K562 (cell line): ENCODE data around the gene ADAM19. TPM values are rescaled to one million over a fixed set of nuclear protein-coding genes. Genes with fewer than 3 reads are reported as not detected.

Experiments used
- ATAC-seq: fragments of 200-7000 bp; cut with Tn5 transposase; 3 replicates; pipeline ENCODE4 v1.9.1; 2020; ENCODE audit warnings: moderate library complexity
- BruUV-seq: library from RNA; stranded (reverse); fragments of 400-500 nt; replicated peaks from 2 replicates; lab custom pipeline; 2021; lab: Mats Ljungman, UMichigan
- CTCF ChIA-PET: fragments of 300-600 bp; formaldehyde crosslinking; extraction: SDS; loops from one replicate; lab custom pipeline; 2021; ENCODE audit warnings: low intra/inter-chr PET ratio; lab: Yijun Ruan, JAX
- POLR2A ChIA-PET: fragments of 300-600, 350-650 bp; sonication (Branson Sonifier 250); formaldehyde crosslinking; extraction: SDS; loops from one replicate; lab custom pipeline; 2021; ENCODE audit warnings: antibody characterized with exemption, inconsistent platforms; lab: Yijun Ruan, JAX
- DNase-seq, 4 experiments: peaks; one replicate each; pipeline versions ENCODE4 v3.0.0 to v3.0.0-alpha.2; 2011 to 2018; ENCODE audit warnings: low spot score in 3 of 4, mixed read lengths in 3 of 4; ENCODE audit errors: extremely low read depth in 1 of 4
- FAIRE-seq: peaks from 2 replicates; lab custom pipeline; 2011; peaks lifted over from hg19 to GRCh38; lab: Jason Lieb, UNC
- H2AFZ ChIP-seq: 2 replicates; pipeline ENCODE4 v1.6.0; 2011; ENCODE audit warnings: low read depth, low read length, control low read depth, inconsistent platforms
- H3K27ac ChIP-seq: fragments of 200-600 bp; 3 replicates; pipeline ENCODE4 v1.8.0; 2011; ENCODE audit warnings: low read depth, mild to moderate bottlenecking, control low read depth, inconsistent platforms, low read length, moderate library complexity, mixed read lengths; ENCODE audit errors: extremely low read depth
- H3K27me3 ChIP-seq, 2 experiments: fragments of 300-600 bp in 1 of 2; 2 replicates in 1 of 2; 3 replicates in 1 of 2; pipeline versions ENCODE4 v1.6.0 to v1.8.0; 2011; ENCODE audit warnings: inconsistent platforms in 2 of 2, low read length in 2 of 2, mild to moderate bottlenecking in 1 of 2, mixed read lengths in 1 of 2, moderate library complexity in 1 of 2; ENCODE audit not compliant: control insufficient read depth in 2 of 2, insufficient read depth in 2 of 2
- H3K36me3 ChIP-seq: fragments of 300-600 bp; 3 replicates; pipeline ENCODE4 v1.8.0; 2011; ENCODE audit warnings: mild to moderate bottlenecking, low read length, inconsistent platforms; ENCODE audit not compliant: control insufficient read depth, insufficient read depth
- H3K4me1 ChIP-seq, 2 experiments: fragments of 200-600 bp in 1 of 2; replicated peaks in 1 of 2; 2 replicates in 1 of 2; 3 replicates in 1 of 2; pipeline versions ENCODE4 v1.5.1 to v1.8.0; 2011; ENCODE audit warnings: inconsistent platforms in 2 of 2, low read length in 2 of 2, mild to moderate bottlenecking in 1 of 2, mixed read lengths in 1 of 2, moderate library complexity in 1 of 2; ENCODE audit not compliant: control insufficient read depth in 2 of 2, insufficient read depth in 2 of 2
- H3K4me2 ChIP-seq: 2 replicates; pipeline ENCODE4 v1.6.1; 2011; ENCODE audit warnings: low read length, control low read depth, inconsistent platforms, mixed read lengths; ENCODE audit not compliant: insufficient read depth
- H3K4me3 ChIP-seq: fragments of 200-600 bp; sonication (generic), shearing (Covaris generic); 2 replicates; pipeline ENCODE4 v1.5.1; 2016; ENCODE audit warnings: control low read depth, inconsistent platforms
- H3K79me2 ChIP-seq: fragments of 200-600 bp; 3 replicates; pipeline ENCODE4 v1.8.0; 2011; ENCODE audit warnings: low read length, inconsistent platforms; ENCODE audit not compliant: control insufficient read depth, insufficient read depth
- H3K9ac ChIP-seq, 2 experiments: 2 replicates each; pipeline versions ENCODE4 v1.6.0 to v1.6.1; 2011; ENCODE audit warnings: low read depth in 2 of 2, low read length in 2 of 2, control low read depth in 1 of 2, inconsistent platforms in 1 of 2, mild to moderate bottlenecking in 1 of 2, mixed read lengths in 1 of 2; ENCODE audit not compliant: insufficient read depth in 1 of 2
- H3K9me1 ChIP-seq: one replicate; pipeline ENCODE4 v1.6.0; 2011; ENCODE audit warnings: inconsistent platforms, mild to moderate bottlenecking, low read length, moderate library complexity; ENCODE audit not compliant: control insufficient read depth, insufficient read depth
- H3K9me3 ChIP-seq: replicated peaks from 2 replicates; pipeline ENCODE4 v1.5.1; 2011; ENCODE audit warnings: low read depth, low read length, inconsistent platforms; ENCODE audit not compliant: control insufficient read depth, insufficient read depth
- H4K20me1 ChIP-seq: replicated peaks from 2 replicates; pipeline ENCODE4 v1.6.1; 2011; ENCODE audit warnings: low read length, inconsistent platforms, mixed read lengths; ENCODE audit not compliant: control insufficient read depth, insufficient read depth
- CGGBP1 ChIP-seq: fragments of 250-450 bp; sonication (Bioruptor Pico); IDR thresholded peaks from 2 replicates; pipeline ENCODE4 v1.9.0; 2021; ENCODE audit warnings: mild to moderate bottlenecking
- CREM ChIP-seq: IDR thresholded peaks from 2 replicates; pipeline ENCODE4 v1.6.1; 2014; ENCODE audit warnings: antibody characterized with exemption, low read depth
- HDGF ChIP-seq: fragments of 450-650 bp; IDR thresholded peaks from 2 replicates; pipeline ENCODE4 v1.6.1; 2016
- KLF16 ChIP-seq: IDR thresholded peaks from 2 replicates; pipeline ENCODE4 v1.6.1; 2016; ENCODE audit warnings: antibody characterized with exemption
- MBD1 ChIP-seq: fragments of 250-450 bp; sonication (Bioruptor Pico); IDR thresholded peaks from 2 replicates; pipeline ENCODE4 v1.8.0; 2022; ENCODE audit warnings: inconsistent platforms
- RBBP5 ChIP-seq: fragments of 200-600 bp; sonication (generic); IDR thresholded peaks from 2 replicates; pipeline ENCODE4 v1.6.1; 2012; ENCODE audit warnings: borderline replicate concordance, mild to moderate bottlenecking, low read length, control low read depth, inconsistent platforms; ENCODE audit not compliant: insufficient read depth, poor library complexity, severe bottlenecking
- SRSF7 ChIP-seq: fragments of 200-400 bp; formaldehyde crosslinking; optimal IDR thresholded peaks from 2 replicates; pipeline ENCODE3; 2017; ENCODE audit warnings: mild to moderate bottlenecking, low read depth, low read length
- ZNF507 ChIP-seq: conservative IDR thresholded peaks from 2 replicates; pipeline ENCODE4 v1.6.1; 2017; ENCODE audit warnings: missing genetic modification characterization, missing compliant biosample characterization
- WGBS: fragments of 100-300 bp; shearing (Covaris generic); methylation state at CpG from one replicate; pipeline ENCODE4 v1.1.6; 2016; ENCODE audit warnings: low coverage, mixed read lengths; ENCODE audit not compliant: insufficient coverage; ENCODE audit errors: missing lambda C conversion rate; 5-methylcytosine and 5-hydroxymethylcytosine counted together
- in situ Hi-C: fragments of 300-500 bp; cut with MboI; formaldehyde crosslinking; loops from 4 replicates; pipeline ENCODE4 v1.15.0; 2018; ENCODE audit warnings: inconsistent platforms, mixed read lengths
- intact Hi-C: fragments of 100-400 bp; cut with micrococcal nuclease; formaldehyde crosslinking; loops from 2 replicates; pipeline ENCODE4 v1.14.2; 2022
- polyA plus RNA-seq, 8 experiments: library from polyadenylated mRNA; depleted of rRNA in 4 of 8; stranded (reverse) in 5 of 8; unstranded in 3 of 8; fragments of >200 nt; fragmentation: Nextera tagmentation in 2 of 8; fragmentation: Illumina TruSeq in 1 of 8; extraction: Ambion mirVana in 2 of 8; extraction: Trizol in 1 of 8; gene quantifications; 2 replicates each; pipeline versions ENCODE4 v1.2.1 to v1.2.3, GENCODE V29; 2011 to 2014; ENCODE audit warnings: inconsistent platforms in 1 of 8, missing spikeins in 1 of 8
- total RNA-seq, 7 experiments: library from RNA; depleted of rRNA in 6 of 7; stranded (reverse); fragments of >200 nt in 6 of 7; fragmentation: Illumina TruSeq in 2 of 7; extraction: Trizol in 2 of 7; gene quantifications; 2 replicates each; pipeline versions ENCODE4 v1.2.1 to v1.2.3, GENCODE V29; 2011 to 2021; ENCODE audit warnings: low replicate concordance in 1 of 7

Gene ADAM19
- total and polyA plus RNA-seq, 9 of the 15 experiments (the other 6 are each of a cell fraction or from before 2014, with no cell fraction given), result 0.11 to 1.1 (median 0.43) TPM

GRCh38 chr5:157519579-157520253, 55.9 kb downstream of the ADAM19 start:
- POLR2A ChIA-PET, result interaction anchor here (0.7 to 2.1 kb wide), 4 partner anchors 8 to 15 kb away, joined by 3 to 7 read pairs (median 4); no protein-coding TSS in a partner anchor
- 23% methylated on average over 9 of the region's 9 CpGs for WGBS
- BruUV-seq, result no TSS peak
- Histone ChIP-seq H3K4me3 (no peak overlapping the region), H3K4me2 (no peak overlapping the region), H3K79me2 (no peaks in the 10 kb centered on the region), H3K27me3 (peaks cover 0 to 7% of the 10 kb centered on the region in 2 experiments; a peak in 2 of 5 replicates), H3K9ac (no peak overlapping the region), H3K9me1 (no peaks in the 10 kb centered on the region), H3K27ac (no peak overlapping the region), H4K20me1 (no peaks in the 10 kb centered on the region; the same call in 1 of the 2 replicates), H2AFZ (no peak overlapping the region), H3K36me3 (no peaks in the 10 kb centered on the region), H3K9me3 (no peaks in the 10 kb centered on the region), H3K4me1 (no peaks in the 10 kb centered on the region)
- DNase-seq (no peak), FAIRE-seq (no peak), ATAC-seq (0 out of 3 replicates have a peak, but pooled peaks have one; percentile 39)
- CTCF ChIA-PET, result no interaction called here
- no peak for TF ChIP-seq RBBP5
- TF ChIP-seq CREM, result 0 out of 2 replicates have a peak, but pooled peaks have one; percentile 25
- intact Hi-C loops, result no loop called here
- in situ Hi-C loops, result no loop called here

- POLR2A ChIA-PET, result interaction anchor here (0.7 kb wide), 1 partner anchor 9 kb away, joined by 3 read pairs; no protein-coding TSS in a partner anchor
- intact Hi-C loops (no loop called here), in situ Hi-C loops (no loop called here)
- no peaks in the 10 kb centered on the region for H3K79me2 ChIP-seq
- H3K9me1 ChIP-seq, result no peaks in the 10 kb centered on the region
- BruUV-seq, result no TSS peak
- no peak for ATAC-seq
- no peak for DNase-seq
- CTCF ChIA-PET, result no interaction called here
- H4K20me1 ChIP-seq, result no peaks in the 10 kb centered on the region; the same call in 1 of the 2 replicates
- peaks cover 0 to 7% of the 10 kb centered on the region in 2 experiments; a peak in 2 of 5 replicates for H3K27me3 ChIP-seq
- H3K27ac ChIP-seq, result no peak overlapping the region
- no peak overlapping the region for H3K4me2 ChIP-seq
- H3K4me3 ChIP-seq, result no peak overlapping the region
- no peak overlapping the region for H3K9ac ChIP-seq
- no peaks in the 10 kb centered on the region for H3K4me1 ChIP-seq
- 42% methylated on average over 6 of the region's 6 CpGs for WGBS
- FAIRE-seq, result no peak
- TF ChIP-seq HDGF (no peak), SRSF7 (no peak), KLF16 (no peak), ZNF507 (no peak), CGGBP1 (CRISPR knock-in tag) (no peak), MBD1 (CRISPR knock-in tag) (no peak)
- H3K36me3 ChIP-seq, result no peaks in the 10 kb centered on the region
- H2AFZ ChIP-seq, result no peak overlapping the region
- H3K9me3 ChIP-seq, result no peaks in the 10 kb centered on the region
These were observed 56.6 kb downstream of the ADAM19 start for GRCh38 chr5:157518963-157519362.
